Right lobe of liver (tissue), 6 donors: Measurements from ENCODE around the gene KCNH5. TPM values are rescaled to one million over a fixed set of nuclear protein-coding genes. Genes with fewer than 3 reads are reported as not detected.

ENCODE experiments used
- ATAC-seq, 4 donors: fragments of 200-7000 bp; cut with Tn5 transposase; one replicate each; pipeline ENCODE4 v1.9.1; 2020; ENCODE audit warnings: mild to moderate bottlenecking in 4 of 4, moderate library complexity in 4 of 4
- DNase-seq, 3 donors: peaks; one replicate each; pipeline ENCODE4 v3.0.0-alpha.2; 2020
- H3K27ac ChIP-seq, 3 donors: fragments of 200-600 bp; one replicate each; pipeline ENCODE4 v1.8.0; 2022
- H3K27me3 ChIP-seq, 2 donors: fragments of 200-600 bp; one replicate each; pipeline ENCODE4 v1.8.0; 2022
- H3K36me3 ChIP-seq, 4 donors: fragments of 200-600 bp; sonication (generic) in 1 of 4; one replicate each; pipeline versions ENCODE4 v1.5.1 to v1.8.0; 2017 to 2022; ENCODE audit warnings: control low read depth in 1 of 4
- H3K4me1 ChIP-seq, 4 donors: fragments of 200-600 bp; sonication (generic) in 1 of 4; one replicate each; pipeline versions ENCODE4 v1.5.1 to v1.8.0; 2017 to 2022; ENCODE audit warnings: control low read depth in 1 of 4
- H3K4me3 ChIP-seq, 3 donors: fragments of 200-600 bp; one replicate each; pipeline ENCODE4 v1.8.0; 2022
- H3K9me3 ChIP-seq, 4 donors: fragments of 200-600 bp; sonication (generic) in 1 of 4; one replicate each; pipeline versions ENCODE4 v1.5.1 to v1.8.0; 2017 to 2022; ENCODE audit warnings: control low read depth in 1 of 4
- POLR2A ChIP-seq: fragments of 450-650 bp; IDR thresholded peaks from one replicate; pipeline ENCODE4 v1.6.1; 2017; ENCODE audit warnings: antibody characterized with exemption, mild to moderate bottlenecking
- WGBS: methylation state at CpG from one replicate; pipeline ENCODE4 v1.1.6; 2018; ENCODE audit warnings: low coverage, low lambda C conversion rate; ENCODE audit not compliant: insufficient coverage; ENCODE audit errors: missing lambda C conversion rate; 5-methylcytosine and 5-hydroxymethylcytosine counted together
- intact Hi-C, 2 donors: fragments of 100-400 bp; cut with DNase I; formaldehyde crosslinking; loops; one replicate each; pipeline versions ENCODE4 v1.11.2 to v1.14.1; 2022
- total RNA-seq, 6 experiments: library from RNA; depleted of rRNA in 2 of 6; stranded (reverse); fragments of >200 nt in 2 of 6; fragmentation: NEBNext Ultra II Directional in 3 of 6; extraction: Animal tissue kit (Norgen Biotek cat#: 25700) in 3 of 6; gene quantifications; one replicate each; pipeline versions ENCODE4 v1.1.0 to v1.2.4, GENCODE V29; 2016 to 2023
- TF ChIP-seq, protein P1 (sequence below), 4 donors: fragments of 200-600 bp in 3 of 4; fragments of 450-650 bp in 1 of 4; IDR thresholded peaks; one replicate each; pipeline versions ENCODE4 v1.5.1 to v1.8.0; 2016 to 2022; ENCODE audit warnings: antibody characterized with exemption in 4 of 4, mild to moderate bottlenecking in 2 of 4
- donor health status: DM: no; HTN: yes; CAD: no.
- donor health status: DM: no; HTN: no; CAD: no.
- donor health status: DM: no; HTN: no; CAD: no.
- donor health status: DM: no; HTN: yes; CAD: no.
- donor health status: DM: no; HTN: yes; CAD: no.

The KCNH5 gene
- total RNA-seq, 6 experiments from 2014 or later = not detected

DNA sequence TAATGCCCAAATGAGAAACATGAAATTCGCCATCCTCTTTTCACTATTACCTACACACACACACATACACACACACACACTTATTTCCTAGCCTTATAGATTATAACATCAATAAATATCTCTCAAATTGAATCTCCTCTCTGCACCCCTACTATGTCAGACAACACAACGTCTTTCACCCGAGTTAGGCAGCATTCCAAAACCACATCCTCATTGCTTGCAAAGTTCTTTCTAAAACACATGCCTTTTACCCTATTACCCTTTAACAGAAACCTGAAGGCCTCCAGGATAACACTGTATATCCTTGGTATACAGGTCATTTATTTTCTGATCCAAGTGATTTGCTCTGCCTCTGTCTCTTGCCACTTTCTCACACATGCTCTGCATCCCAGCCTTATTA lies 56.3 kb downstream of the KCNH5 start:
- Histone ChIP-seq H3K27me3 (no peaks in the 10 kb centered on the region), H3K9me3 (no peaks in the 10 kb centered on the region), H3K27ac (no peak overlapping the region), H3K36me3 (no peaks in the 10 kb centered on the region), H3K4me3 (no peak overlapping the region), H3K4me1 (no peaks in the 10 kb centered on the region)
- ATAC-seq (no peak), DNase-seq (no peak)
- TF ChIP-seq, protein P1, sequence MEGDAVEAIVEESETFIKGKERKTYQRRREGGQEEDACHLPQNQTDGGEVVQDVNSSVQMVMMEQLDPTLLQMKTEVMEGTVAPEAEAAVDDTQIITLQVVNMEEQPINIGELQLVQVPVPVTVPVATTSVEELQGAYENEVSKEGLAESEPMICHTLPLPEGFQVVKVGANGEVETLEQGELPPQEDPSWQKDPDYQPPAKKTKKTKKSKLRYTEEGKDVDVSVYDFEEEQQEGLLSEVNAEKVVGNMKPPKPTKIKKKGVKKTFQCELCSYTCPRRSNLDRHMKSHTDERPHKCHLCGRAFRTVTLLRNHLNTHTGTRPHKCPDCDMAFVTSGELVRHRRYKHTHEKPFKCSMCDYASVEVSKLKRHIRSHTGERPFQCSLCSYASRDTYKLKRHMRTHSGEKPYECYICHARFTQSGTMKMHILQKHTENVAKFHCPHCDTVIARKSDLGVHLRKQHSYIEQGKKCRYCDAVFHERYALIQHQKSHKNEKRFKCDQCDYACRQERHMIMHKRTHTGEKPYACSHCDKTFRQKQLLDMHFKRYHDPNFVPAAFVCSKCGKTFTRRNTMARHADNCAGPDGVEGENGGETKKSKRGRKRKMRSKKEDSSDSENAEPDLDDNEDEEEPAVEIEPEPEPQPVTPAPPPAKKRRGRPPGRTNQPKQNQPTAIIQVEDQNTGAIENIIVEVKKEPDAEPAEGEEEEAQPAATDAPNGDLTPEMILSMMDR (IDR thresholded peaks at IDR 0.05) = no peak
- no peak for TF ChIP-seq POLR2A
- intact Hi-C loops = no loop called here
- WGBS = 21% methylated on average over 3 of the region's 3 CpGs

- H3K27me3 ChIP-seq = no peaks in the 10 kb centered on the region
- no peak for TF ChIP-seq POLR2A
- TF ChIP-seq, protein P1 (IDR thresholded peaks at IDR 0.05) = no peak
- intact Hi-C loops = no loop called here
- no peak for ATAC-seq
- H3K9me3 ChIP-seq = no peaks in the 10 kb centered on the region
- no peak for DNase-seq
- no peak overlapping the region for H3K4me3 ChIP-seq
- H3K4me1 ChIP-seq = no peaks in the 10 kb centered on the region
- H3K36me3 ChIP-seq = no peaks in the 10 kb centered on the region
- no peak overlapping the region for H3K27ac ChIP-seq
Observed at GRCh38 chr14:62983821-62984220, 61.4 kb downstream of the KCNH5 start.

GRCh38 chr14:62980693-62981092 lies 64.6 kb downstream of the KCNH5 start:
- Histone ChIP-seq H3K4me1 (no peaks in the 10 kb centered on the region), H3K36me3 (no peaks in the 10 kb centered on the region), H3K9me3 (no peaks in the 10 kb centered on the region), H3K27me3 (no peaks in the 10 kb centered on the region), H3K4me3 (no peak overlapping the region), H3K27ac (no peak overlapping the region)
- intact Hi-C loops = no loop called here
- ATAC-seq = no peak
- TF ChIP-seq, protein P1 (IDR thresholded peaks at IDR 0.05) = no peak
- TF ChIP-seq POLR2A = no peak
- 54% methylated on average over 7 of the region's 7 CpGs for WGBS
- no peak for DNase-seq

DNA sequence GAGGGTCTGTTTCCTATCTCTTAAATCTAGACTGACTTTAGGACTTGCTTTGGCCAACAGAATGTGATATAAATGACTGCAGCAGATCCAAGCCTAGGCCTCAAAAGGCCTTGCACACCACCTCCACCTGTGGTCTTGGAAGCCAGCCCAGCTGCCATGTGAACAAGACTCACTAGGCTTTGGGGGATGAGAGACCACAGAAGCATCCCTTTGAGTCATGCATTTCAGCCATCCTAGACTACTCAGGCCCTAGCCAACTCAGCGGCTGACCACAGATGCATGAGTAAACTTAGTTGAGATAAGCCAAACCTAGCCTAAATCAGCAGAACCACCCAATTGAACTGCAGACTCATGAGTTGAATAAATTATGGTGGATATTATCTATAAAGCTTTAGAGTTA lies 87.7 kb downstream of the KCNH5 start:
- ATAC-seq (no peak), DNase-seq (no peak)
- intact Hi-C loops = no loop called here
- Histone ChIP-seq H3K27me3 (no peaks in the 10 kb centered on the region), H3K4me3 (no peak overlapping the region), H3K27ac (no peak overlapping the region), H3K4me1 (no peaks in the 10 kb centered on the region), H3K9me3 (no peaks in the 10 kb centered on the region), H3K36me3 (no peaks in the 10 kb centered on the region)
- TF ChIP-seq, protein P1 (IDR thresholded peaks at IDR 0.05) = no peak
- TF ChIP-seq POLR2A = no peak
- 83% methylated on average over 1 of the region's 1 CpG for WGBS

DNA sequence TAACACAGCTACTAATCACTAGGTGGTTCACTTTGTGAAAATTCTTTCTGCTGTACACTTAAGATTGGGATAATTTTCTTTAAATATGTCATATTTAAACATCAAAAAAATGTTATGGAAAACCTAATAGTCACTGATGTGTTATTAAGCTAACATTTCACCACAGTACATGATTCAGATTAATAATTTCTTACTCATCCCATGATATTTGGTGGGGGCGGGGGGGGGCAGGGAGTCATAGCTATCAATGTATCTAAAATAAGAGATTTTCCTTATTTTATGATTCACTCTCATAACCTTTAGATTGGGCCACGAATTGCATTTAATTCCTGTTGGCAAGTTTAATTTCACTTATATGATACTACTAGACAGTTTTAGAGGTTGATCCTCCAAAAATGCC lies 88.8 kb downstream of the KCNH5 start:
- Histone ChIP-seq H3K27ac (no peak overlapping the region), H3K36me3 (no peaks in the 10 kb centered on the region), H3K9me3 (no peaks in the 10 kb centered on the region), H3K27me3 (no peaks in the 10 kb centered on the region), H3K4me3 (no peak overlapping the region), H3K4me1 (no peaks in the 10 kb centered on the region)
- TF ChIP-seq POLR2A = no peak
- TF ChIP-seq, protein P1 (IDR thresholded peaks at IDR 0.05) = no peak
- WGBS = 11% methylated on average over 2 of the region's 2 CpGs
- intact Hi-C loops = no loop called here
- no peak for DNase-seq
- ATAC-seq = no peak
